ENCODE data around the gene RAD21L1. TPM values are rescaled to one million over a fixed set of nuclear protein-coding genes. Genes with fewer than 3 reads are reported as not detected.

RAD21L1 gene
- total and polyA plus RNA-seq, 5 experiments from 2014 or later: 0.49 TPM; not detected in 4

DNA sequence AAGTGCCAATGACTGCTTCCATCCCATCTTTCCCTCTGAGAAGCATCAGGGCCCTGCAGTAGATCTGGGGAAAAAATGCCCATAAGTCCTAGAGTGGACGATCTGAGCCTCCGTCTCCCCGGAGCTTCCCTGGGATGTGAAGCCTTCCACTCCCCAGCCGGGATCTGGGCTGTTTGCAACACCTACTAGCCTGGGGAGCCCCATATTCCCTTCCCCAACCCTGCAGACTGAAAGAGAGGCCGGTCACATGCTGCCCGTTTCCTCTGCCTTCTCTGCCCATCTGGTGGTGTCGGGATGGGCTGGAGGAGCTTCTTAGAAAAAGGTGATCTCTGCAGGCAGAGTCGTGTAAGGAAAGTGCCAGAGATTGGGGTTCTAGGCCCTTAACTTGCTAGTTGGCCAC lies 41.3 kb downstream of the RAD21L1 start:
- H3K27ac Mint-ChIP-seq: peak overlapping the region; percentile 63 to 90 (median 84)
- peak overlapping the region; percentile 78 to 99 (median 86) for H3K4me3 Mint-ChIP-seq
- H3K36me3 Mint-ChIP-seq: peaks cover 0 to 12% (median 0%) of the 10 kb centered on the region in 3 donors
- peaks cover 0 to 3% (median 0%) of the 10 kb centered on the region in 9 donors for H3K9me3 Mint-ChIP-seq
- POLR2A ChIA-PET: interaction anchor here (0.6 to 3.8 kb wide), 10 partner anchors 9 to 1810 kb away, joined by 3 to 33 read pairs (median 4); no protein-coding TSS in a partner anchor
- peaks cover 41 to 80% (median 74%) of the 10 kb centered on the region in 4 donors for H3K4me1 Mint-ChIP-seq
- H3K27me3 Mint-ChIP-seq: peaks cover 0 to 2% (median 0%) of the 10 kb centered on the region in 5 donors
- DNase-seq (no peak), ATAC-seq (no peak)

DNA sequence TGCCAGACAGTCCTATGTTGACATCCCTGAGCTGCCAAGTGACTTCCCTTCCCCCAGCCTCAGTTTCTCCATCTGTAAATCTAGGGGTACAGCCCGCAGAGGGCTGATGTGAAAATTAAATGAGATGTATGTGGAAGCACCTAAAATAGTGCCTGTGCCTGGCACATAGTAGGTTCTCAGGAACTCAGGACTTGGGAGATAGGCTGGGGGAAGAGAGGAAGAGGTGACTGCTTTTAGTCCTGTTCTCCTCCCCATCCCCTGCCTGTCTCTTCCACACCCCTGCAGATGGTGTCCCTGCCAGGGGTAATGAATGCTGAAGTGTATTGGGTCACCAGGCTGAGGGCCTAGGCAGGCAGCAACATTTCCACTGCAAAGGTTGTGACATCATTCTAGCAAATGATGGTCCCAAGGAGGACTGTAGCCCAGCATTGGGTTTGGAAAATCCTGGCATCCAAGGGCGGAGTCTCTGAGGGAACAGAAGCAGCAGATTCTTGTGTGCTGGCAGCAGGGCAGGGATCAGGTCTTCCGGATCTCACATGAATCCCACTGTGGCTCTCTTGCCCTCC lies 42.0 kb downstream of the RAD21L1 start:
- Mint-ChIP-seq H3K27me3 (no peaks in the 10 kb centered on the region), H3K4me3 (peak overlapping the region; percentile 78 to 99 (median 86)), H3K27ac (peak overlapping the region; percentile 37 to 91 (median 84)), H3K4me1 (peaks cover 44 to 88% (median 79%) of the 10 kb centered on the region in 4 donors), H3K36me3 (peaks cover 0 to 12% (median 0%) of the 10 kb centered on the region in 3 donors), H3K9me3 (peaks cover 0 to under 1% (median 0%) of the 10 kb centered on the region in 9 donors)
- POLR2A ChIA-PET: interaction anchor here (1.4 to 3.8 kb wide), 2 partner anchors 14 to 32 kb away, joined by 4 to 33 read pairs; no protein-coding TSS in a partner anchor
- ATAC-seq (no peak), DNase-seq (no peak)

DNA sequence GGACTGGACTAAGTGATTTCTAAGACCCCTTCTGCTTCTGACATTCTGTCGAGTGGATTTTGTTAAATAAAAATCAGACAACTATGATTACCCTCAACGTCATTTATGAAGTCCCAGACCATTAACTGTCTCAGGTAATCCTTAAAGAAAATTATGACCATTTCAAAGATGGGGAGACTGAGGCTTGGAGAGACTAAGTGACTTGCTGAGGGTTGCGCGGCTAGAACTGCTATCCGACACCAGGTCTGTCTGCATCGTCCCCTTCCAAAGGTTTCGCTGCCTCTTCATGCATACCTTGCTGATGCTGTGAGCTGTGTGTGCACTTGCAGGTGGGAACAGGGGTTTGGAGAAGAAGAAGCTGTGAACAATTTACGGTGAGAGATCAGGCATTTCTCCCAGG lies 43.4 kb downstream of the RAD21L1 start:
- peak overlapping the region in 2 of 10 donors; percentile 49 to 91 for H3K4me3 Mint-ChIP-seq
- H3K36me3 Mint-ChIP-seq: peaks cover 0 to 12% (median 0%) of the 10 kb centered on the region in 3 donors
- no peaks in the 10 kb centered on the region for H3K27me3 Mint-ChIP-seq
- ATAC-seq (no peak), DNase-seq (no peak)
- H3K27ac Mint-ChIP-seq: peak overlapping the region in 9 of 10 donors; percentile 23 to 92 (median 63)
- H3K9me3 Mint-ChIP-seq: no peaks in the 10 kb centered on the region
- POLR2A ChIA-PET: no interaction called here
- peaks cover 48 to 91% (median 80%) of the 10 kb centered on the region in 4 donors for H3K4me1 Mint-ChIP-seq

DNA sequence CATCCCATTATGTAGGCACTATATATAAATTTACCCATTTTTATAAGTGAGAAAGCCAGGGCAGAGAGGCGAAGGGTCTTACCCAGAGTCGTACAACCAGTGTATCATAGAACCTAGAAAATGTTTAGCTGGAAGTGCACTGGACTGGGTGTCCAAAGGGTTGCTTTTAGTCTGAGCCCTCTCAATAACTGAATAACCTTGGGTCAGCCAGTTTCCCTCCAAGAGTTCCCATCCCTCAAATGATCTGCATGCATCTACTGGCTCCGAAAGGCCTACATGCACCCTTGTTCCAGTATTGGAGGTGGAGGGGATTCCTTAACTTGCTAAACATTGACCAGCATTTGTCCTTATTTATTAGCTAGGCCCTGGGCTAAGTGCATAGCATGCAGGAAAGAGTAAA lies 44.0 kb downstream of the RAD21L1 start:
- Mint-ChIP-seq H3K4me3 (peak overlapping the region in 1 of 10 donors; percentile 38), H3K36me3 (peaks cover 0 to 12% (median 0%) of the 10 kb centered on the region in 3 donors), H3K9me3 (no peaks in the 10 kb centered on the region), H3K27me3 (no peaks in the 10 kb centered on the region), H3K27ac (peak overlapping the region in 4 of 10 donors; percentile 26 to 91 (median 58)), H3K4me1 (peaks cover 46 to 88% (median 79%) of the 10 kb centered on the region in 4 donors)
- no peak for DNase-seq
- POLR2A ChIA-PET: interaction anchor here (1.5 kb wide), 1 partner anchor 14 kb away, joined by 3 read pairs; no protein-coding TSS in a partner anchor
- ATAC-seq: no peak

DNA sequence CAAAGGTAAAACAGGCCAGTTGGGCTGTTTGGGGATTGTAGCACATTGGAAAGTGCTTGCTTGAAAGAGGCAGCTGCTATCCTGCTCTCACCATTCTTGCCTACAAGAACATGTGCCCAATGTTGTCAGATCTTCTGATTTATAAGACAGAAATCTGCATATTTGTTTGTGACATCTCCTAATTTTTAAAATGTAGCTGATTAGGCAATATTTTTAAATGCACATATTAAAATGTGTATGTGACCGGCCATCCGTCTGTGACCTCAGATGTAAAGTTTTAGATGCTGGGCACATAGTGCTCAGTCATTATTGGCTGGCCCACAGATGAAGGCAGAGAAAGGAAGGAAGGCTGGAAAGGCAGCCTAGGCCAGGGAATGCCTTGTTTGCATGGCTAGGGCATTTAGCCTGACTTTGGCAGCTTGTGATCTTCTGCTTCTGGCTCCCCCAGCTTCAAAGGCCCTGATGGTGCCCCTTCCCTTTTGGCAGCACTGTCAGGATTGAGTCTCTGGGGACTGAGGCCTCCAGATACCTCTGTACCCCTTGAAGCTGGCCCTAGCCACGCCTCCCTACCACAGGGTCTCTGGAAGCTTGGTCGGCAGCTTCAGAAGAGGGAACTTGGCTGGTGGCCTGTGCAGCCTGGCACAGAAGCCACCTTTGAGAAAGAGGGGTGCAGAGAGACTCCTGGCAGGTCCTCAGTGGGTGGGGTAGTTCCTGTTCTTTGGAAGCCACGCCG lies 46.7 kb downstream of the RAD21L1 start:
- Mint-ChIP-seq H3K4me1 (peaks cover 44 to 76% (median 66%) of the 10 kb centered on the region in 4 donors), H3K36me3 (peaks cover 0 to 18% (median 0%) of the 10 kb centered on the region in 3 donors), H3K27ac (peak overlapping the region in 8 of 10 donors; percentile 65 to 83 (median 73)), H3K27me3 (no peaks in the 10 kb centered on the region), H3K9me3 (no peaks in the 10 kb centered on the region), H3K4me3 (peak overlapping the region in 4 of 10 donors; percentile 4 to 52 (median 17))
- DNase-seq: no peak
- peak; percentile 53 to 60 for ATAC-seq
- POLR2A ChIA-PET: interaction anchor here (0.8 kb wide), 1 partner anchor 18 kb away, joined by 3 read pairs; no protein-coding TSS in a partner anchor

DNA sequence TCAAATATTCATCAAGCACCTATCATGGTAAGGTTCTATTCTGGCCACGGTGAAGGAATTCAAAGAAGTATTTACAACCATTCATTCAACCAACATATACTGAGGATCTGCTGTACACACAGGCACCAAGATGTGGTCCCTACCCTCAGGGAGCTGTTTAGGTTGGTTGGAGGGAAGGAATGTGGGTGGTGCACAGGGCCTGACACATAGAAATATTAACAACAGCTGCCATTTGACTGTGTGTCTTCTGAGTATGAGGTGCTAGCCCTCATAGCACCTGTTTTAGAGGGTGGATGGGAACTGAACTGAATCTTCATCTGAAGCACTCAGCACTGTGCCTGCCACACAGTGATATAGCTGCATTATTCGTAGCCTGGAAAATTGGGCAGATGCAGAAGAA lies 47.5 kb downstream of the RAD21L1 start:
- ATAC-seq (no peak), DNase-seq (no peak)
- POLR2A ChIA-PET: interaction anchor here (0.5 to 1.1 kb wide), 3 partner anchors 14 to 25 kb away, joined by 3 read pairs; no protein-coding TSS in a partner anchor
- no peaks in the 10 kb centered on the region for H3K9me3 Mint-ChIP-seq
- peak overlapping the region in 8 of 10 donors; percentile 22 to 89 (median 60) for H3K27ac Mint-ChIP-seq
- peaks cover 0 to 18% (median 0%) of the 10 kb centered on the region in 3 donors for H3K36me3 Mint-ChIP-seq
- peaks cover 40 to 68% (median 59%) of the 10 kb centered on the region in 4 donors for H3K4me1 Mint-ChIP-seq
- H3K27me3 Mint-ChIP-seq: no peaks in the 10 kb centered on the region
- H3K4me3 Mint-ChIP-seq: peak overlapping the region in 4 of 10 donors; percentile 16 to 34 (median 18)

DNA sequence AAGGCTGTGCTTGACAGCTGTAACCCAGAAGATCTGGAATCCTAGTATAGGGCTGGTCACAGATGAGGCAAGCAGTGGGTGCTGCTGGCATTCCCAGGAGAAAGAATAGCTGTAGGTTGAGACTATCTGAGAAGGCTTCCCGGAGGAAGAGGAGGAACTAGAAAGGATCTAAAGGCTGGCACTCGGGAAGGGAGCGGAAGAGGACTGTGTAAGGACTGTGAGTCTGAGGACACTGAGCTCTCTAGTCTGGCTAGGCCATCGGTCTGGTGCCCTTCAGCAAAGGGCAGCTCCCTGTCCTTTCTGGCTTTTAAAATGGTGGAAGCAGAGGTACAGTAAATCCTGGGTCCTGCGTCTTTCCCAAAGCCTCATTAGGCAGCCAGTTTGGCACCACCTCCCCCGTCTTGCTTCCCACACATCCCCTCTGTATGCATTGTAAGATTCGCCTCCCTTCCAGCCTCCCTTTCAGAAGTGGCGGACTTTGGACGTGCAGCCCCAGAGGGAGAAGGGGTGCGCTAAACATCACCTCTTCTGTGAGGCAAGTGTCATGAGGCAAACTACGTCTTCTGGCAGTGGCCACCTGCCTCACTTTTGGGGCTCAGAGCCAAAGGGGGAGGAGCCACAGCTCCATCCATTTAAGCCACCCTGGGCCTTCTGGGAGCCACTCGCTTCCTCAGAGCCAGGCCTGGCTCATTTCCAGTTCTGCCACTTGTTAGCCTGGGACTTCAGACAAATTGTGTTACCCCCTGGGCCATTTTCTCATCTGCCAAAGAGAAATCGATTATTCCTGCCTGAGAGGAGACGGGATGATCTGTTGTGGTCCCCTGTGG lies 48.9 kb downstream of the RAD21L1 start:
- no peak for DNase-seq
- peaks cover 37 to 61% (median 52%) of the 10 kb centered on the region in 4 donors for H3K4me1 Mint-ChIP-seq
- peaks cover 0 to 12% (median 0%) of the 10 kb centered on the region in 3 donors for H3K36me3 Mint-ChIP-seq
- H3K27me3 Mint-ChIP-seq: no peaks in the 10 kb centered on the region
- peak overlapping the region in 9 of 10 donors; percentile 2 to 89 (median 78) for H3K27ac Mint-ChIP-seq
- ATAC-seq: no peak
- POLR2A ChIA-PET: interaction anchor here (1.1 to 2.1 kb wide), 3 partner anchors 8 to 23 kb away, joined by 3 to 14 read pairs (median 4); partner anchors contain the start of gene SNPH
- H3K9me3 Mint-ChIP-seq: no peaks in the 10 kb centered on the region
- H3K4me3 Mint-ChIP-seq: peak overlapping the region in 2 of 10 donors; percentile 11 to 36

DNA sequence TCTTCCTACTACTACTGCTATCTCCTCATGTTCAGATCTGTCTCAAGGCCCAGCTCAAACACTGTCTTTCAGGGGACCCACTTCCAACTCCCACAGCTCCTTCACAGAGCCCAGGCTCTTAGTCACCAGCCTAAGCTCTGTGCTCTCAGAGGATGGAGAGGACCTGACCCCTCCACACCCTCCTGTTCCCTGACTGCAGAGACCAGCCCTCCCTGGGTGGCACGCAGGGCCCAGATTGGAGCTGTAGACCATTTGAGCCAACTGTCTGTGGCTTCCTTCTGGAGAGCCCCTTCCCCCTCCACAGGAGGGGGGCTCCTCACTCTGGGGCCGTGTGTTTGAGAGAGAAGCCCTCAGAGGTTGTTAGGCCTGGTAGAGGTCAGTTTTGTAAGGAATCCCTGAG lies 50.1 kb downstream of the RAD21L1 start:
- ATAC-seq: no peak
- Mint-ChIP-seq H3K27ac (peak overlapping the region in 7 of 10 donors; percentile 0 to 83 (median 47)), H3K4me1 (peaks cover 36 to 67% (median 55%) of the 10 kb centered on the region in 4 donors), H3K4me3 (no peak overlapping the region), H3K9me3 (no peaks in the 10 kb centered on the region), H3K36me3 (peaks cover 0 to 10% (median 0%) of the 10 kb centered on the region in 3 donors), H3K27me3 (no peaks in the 10 kb centered on the region)
- DNase-seq: no peak
- POLR2A ChIA-PET: interaction anchor here (2.1 kb wide), 1 partner anchor 9 kb away, joined by 14 read pairs; the partner anchor contains the start of gene SNPH

DNA sequence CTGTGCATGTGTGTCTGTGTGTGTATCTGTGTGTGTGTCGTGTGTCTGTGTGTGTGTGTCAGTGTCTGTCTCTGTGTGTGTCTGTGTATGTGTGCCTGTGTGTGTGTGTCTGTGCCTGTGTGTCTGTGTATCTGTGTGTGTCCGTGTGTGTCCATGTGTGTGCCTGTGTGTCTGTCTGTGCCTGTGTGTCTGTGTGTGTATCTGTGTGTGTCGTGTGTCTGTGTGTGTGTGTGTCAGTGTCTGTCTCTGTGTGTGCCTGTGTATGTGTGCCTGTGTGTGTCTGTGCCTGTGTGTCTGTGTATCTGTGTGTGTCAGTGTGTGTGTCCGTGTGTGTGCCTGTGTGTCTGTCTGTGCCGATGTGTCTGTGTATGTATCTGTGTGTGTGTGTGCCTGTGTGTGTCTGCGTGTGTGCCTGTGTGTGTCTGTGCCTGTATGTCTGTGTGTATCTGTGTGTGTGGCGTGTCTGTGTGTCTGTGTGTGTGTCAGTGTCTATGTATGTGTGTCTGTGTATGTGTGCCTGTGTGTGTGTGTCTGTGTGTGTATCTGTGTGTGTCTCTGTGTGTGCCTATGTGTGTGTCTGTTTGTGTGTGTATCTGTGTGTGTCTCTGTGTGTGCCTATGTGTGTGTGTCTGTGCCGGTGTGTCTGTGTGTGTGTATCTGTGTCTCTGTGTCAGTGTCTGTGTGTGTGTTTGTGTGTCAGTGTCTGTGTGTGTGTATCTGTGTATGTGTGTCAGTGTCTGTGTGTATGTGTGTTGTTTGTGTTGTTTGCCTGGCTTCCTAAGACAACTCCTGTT lies 51.9 kb downstream of the RAD21L1 start:
- no peaks in the 10 kb centered on the region for H3K9me3 Mint-ChIP-seq
- no peak for DNase-seq
- peaks cover 33 to 61% (median 52%) of the 10 kb centered on the region in 4 donors for H3K4me1 Mint-ChIP-seq
- ATAC-seq: no peak
- peaks cover 0 to 7% (median 0%) of the 10 kb centered on the region in 3 donors for H3K36me3 Mint-ChIP-seq
- POLR2A ChIA-PET: interaction anchor here (1.4 kb wide), 1 partner anchor 9 kb away, joined by 3 read pairs; no protein-coding TSS in a partner anchor
- no peak overlapping the region for H3K27ac Mint-ChIP-seq
- no peak overlapping the region for H3K4me3 Mint-ChIP-seq
- no peaks in the 10 kb centered on the region for H3K27me3 Mint-ChIP-seq

DNA sequence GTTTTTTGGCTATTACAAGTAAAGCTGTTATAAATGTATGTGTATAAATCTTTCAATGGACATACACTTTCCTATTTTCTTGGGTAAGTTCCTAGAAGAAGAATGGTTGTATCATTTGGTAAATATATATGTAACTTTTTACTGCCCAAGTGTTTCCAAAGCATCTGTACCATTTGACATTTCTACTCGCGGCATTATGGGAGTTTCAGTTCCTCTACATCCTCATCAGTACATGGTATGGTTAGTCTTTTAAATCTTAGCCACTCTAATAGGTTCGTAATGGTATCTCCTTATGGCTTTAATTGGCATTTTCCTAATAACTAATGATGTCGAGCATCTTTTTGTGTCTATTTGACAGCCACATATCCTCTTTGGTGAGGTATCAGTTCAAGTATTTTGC lies 53.1 kb downstream of the RAD21L1 start:
- Mint-ChIP-seq H3K36me3 (peaks cover 0 to 10% (median 0%) of the 10 kb centered on the region in 3 donors), H3K4me1 (peaks cover 30 to 61% (median 52%) of the 10 kb centered on the region in 4 donors), H3K9me3 (no peaks in the 10 kb centered on the region), H3K27ac (peak overlapping the region in 4 of 10 donors; percentile 25 to 90 (median 80)), H3K27me3 (no peaks in the 10 kb centered on the region), H3K4me3 (no peak overlapping the region)
- POLR2A ChIA-PET: interaction anchor here (1.4 kb wide), 1 partner anchor 8 kb away, joined by 3 read pairs; no protein-coding TSS in a partner anchor
- ATAC-seq (no peak), DNase-seq (no peak)
